ENCODE measurements around the gene GTPBP10. TPM values are rescaled to one million over a fixed set of nuclear protein-coding genes. Genes with fewer than 3 reads are reported as not detected.

Gene GTPBP10
- total and polyA plus RNA-seq, 2 of the 13 experiments (the other 11 are each of a cell fraction or from before 2014, with no cell fraction given), result 13.3 to 38.7 TPM

DNA sequence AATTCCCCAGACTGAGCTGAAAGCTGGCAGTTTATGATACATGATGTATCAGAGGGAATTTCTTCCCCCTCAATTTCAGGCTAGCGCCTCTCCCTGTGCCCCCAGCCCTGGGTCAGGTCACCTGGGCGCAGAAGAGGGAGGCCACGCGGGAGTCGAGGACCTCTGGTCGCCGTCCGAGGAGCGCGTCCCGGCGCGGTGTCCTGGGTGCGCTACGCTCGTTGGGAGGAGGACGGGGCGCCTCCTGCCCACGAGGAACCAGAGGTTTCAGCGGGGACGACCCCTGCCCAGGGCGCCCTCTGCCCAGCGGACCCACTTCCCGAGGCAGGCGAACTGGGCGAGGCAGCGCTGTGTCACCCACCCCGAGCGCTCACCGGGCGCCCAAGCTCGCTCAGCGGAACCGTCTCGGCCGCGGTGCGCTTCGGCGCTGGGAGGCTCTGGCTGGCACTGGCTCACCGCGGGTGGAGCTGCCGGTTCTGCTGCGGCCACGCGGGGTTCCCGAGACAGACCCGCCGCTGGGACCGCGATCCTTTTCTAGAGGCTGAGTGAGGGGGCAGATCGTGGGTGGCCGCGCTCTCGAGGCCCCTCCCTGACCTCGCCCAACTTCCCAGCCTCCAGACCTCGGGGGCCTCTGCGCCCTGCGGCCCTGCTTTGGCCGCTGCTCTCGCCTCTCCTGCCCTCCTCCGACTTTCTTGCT, 25.6 kb upstream of the GTPBP10 start, which contains the start of gene FAM237B (continued):
- TF ChIP-seq, protein P1, sequence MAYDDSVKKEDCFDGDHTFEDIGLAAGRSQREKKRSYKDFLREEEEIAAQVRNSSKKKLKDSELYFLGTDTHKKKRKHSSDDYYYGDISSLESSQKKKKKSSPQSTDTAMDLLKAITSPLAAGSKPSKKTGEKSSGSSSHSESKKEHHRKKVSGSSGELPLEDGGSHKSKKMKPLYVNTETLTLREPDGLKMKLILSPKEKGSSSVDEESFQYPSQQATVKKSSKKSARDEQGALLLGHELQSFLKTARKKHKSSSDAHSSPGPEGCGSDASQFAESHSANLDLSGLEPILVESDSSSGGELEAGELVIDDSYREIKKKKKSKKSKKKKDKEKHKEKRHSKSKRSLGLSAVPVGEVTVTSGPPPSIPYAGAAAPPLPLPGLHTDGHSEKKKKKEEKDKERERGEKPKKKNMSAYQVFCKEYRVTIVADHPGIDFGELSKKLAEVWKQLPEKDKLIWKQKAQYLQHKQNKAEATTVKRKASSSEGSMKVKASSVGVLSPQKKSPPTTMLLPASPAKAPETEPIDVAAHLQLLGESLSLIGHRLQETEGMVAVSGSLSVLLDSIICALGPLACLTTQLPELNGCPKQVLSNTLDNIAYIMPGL (CRISPR knock-in tag; IDR thresholded peaks at IDR 0.05; ENCODE audit: borderline replicate concordance in 1 of 2, low read depth in 1 of 2), result no peak
- no peak for TF ChIP-seq DR1 (CRISPR knock-in tag; IDR thresholded peaks at IDR 0.05)
- TF ChIP-seq MLLT10 (CRISPR knock-in tag; IDR thresholded peaks at IDR 0.05), result no peak
- TF ChIP-seq GABPB1 (CRISPR knock-in tag; IDR thresholded peaks at IDR 0.05), result 0 out of 2 replicates have a peak, but pooled peaks have one; percentile 11
- TF ChIP-seq MXD4 (CRISPR knock-in tag; IDR thresholded peaks at IDR 0.05), result no peak
- TF ChIP-seq KLF12 (CRISPR knock-in tag; IDR thresholded peaks at IDR 0.05; ENCODE audit: borderline replicate concordance), result no peak
- TF ChIP-seq ZNF337 (CRISPR knock-in tag; IDR thresholded peaks at IDR 0.05; ENCODE audit: borderline replicate concordance, low read depth), result no peak
- no peak for TF ChIP-seq HNRNPH1 (optimal IDR thresholded peaks at IDR 0.05; ENCODE audit: low read depth, low read length)
- no peak for TF ChIP-seq MAFK (conservative IDR thresholded peaks at IDR 0.05 in 1 of 2, IDR thresholded peaks at IDR 0.05 in 1 of 2; ENCODE audit: low read length in 2 of 2)
- no peak for TF ChIP-seq NR1H2 (CRISPR knock-in tag; IDR thresholded peaks at IDR 0.05; ENCODE audit: borderline replicate concordance, low read depth)
- TF ChIP-seq, protein P2, sequence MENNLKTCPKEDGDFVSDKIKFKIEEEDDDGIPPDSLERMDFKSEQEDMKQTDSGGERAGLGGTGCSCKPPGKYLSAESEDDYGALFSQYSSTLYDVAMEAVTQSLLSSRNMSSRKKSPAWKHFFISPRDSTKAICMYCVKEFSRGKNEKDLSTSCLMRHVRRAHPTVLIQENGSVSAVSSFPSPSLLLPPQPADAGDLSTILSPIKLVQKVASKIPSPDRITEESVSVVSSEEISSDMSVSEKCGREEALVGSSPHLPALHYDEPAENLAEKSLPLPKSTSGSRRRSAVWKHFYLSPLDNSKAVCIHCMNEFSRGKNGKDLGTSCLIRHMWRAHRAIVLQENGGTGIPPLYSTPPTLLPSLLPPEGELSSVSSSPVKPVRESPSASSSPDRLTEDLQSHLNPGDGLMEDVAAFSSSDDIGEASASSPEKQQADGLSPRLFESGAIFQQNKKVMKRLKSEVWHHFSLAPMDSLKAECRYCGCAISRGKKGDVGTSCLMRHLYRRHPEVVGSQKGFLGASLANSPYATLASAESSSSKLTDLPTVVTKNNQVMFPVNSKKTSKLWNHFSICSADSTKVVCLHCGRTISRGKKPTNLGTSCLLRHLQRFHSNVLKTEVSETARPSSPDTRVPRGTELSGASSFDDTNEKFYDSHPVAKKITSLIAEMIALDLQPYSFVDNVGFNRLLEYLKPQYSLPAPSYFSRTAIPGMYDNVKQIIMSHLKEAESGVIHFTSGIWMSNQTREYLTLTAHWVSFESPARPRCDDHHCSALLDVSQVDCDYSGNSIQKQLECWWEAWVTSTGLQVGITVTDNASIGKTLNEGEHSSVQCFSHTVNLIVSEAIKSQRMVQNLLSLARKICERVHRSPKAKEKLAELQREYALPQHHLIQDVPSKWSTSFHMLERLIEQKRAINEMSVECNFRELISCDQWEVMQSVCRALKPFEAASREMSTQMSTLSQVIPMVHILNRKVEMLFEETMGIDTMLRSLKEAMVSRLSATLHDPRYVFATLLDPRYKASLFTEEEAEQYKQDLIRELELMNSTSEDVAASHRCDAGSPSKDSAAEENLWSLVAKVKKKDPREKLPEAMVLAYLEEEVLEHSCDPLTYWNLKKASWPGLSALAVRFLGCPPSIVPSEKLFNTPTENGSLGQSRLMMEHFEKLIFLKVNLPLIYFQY (CRISPR knock-in tag; IDR thresholded peaks at IDR 0.05; ENCODE audit: borderline replicate concordance), result no peak
- no peak for TF ChIP-seq ZNF549 (CRISPR knock-in tag; IDR thresholded peaks at IDR 0.05)
- TF ChIP-seq, protein P3, sequence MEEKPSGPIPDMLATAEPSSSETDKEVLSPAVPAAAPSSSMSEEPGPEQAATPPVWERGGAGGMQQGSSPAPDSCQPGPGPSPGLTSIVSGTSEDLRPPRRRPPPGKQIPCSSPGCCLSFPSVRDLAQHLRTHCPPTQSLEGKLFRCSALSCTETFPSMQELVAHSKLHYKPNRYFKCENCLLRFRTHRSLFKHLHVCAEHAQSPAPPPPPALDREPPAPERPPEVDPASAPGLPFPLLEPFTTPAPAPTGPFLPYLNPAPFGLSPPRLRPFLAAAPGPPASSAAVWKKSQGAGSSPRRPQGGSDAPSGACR (CRISPR knock-in tag; IDR thresholded peaks at IDR 0.05), result no peak
- TF ChIP-seq, protein P4, sequence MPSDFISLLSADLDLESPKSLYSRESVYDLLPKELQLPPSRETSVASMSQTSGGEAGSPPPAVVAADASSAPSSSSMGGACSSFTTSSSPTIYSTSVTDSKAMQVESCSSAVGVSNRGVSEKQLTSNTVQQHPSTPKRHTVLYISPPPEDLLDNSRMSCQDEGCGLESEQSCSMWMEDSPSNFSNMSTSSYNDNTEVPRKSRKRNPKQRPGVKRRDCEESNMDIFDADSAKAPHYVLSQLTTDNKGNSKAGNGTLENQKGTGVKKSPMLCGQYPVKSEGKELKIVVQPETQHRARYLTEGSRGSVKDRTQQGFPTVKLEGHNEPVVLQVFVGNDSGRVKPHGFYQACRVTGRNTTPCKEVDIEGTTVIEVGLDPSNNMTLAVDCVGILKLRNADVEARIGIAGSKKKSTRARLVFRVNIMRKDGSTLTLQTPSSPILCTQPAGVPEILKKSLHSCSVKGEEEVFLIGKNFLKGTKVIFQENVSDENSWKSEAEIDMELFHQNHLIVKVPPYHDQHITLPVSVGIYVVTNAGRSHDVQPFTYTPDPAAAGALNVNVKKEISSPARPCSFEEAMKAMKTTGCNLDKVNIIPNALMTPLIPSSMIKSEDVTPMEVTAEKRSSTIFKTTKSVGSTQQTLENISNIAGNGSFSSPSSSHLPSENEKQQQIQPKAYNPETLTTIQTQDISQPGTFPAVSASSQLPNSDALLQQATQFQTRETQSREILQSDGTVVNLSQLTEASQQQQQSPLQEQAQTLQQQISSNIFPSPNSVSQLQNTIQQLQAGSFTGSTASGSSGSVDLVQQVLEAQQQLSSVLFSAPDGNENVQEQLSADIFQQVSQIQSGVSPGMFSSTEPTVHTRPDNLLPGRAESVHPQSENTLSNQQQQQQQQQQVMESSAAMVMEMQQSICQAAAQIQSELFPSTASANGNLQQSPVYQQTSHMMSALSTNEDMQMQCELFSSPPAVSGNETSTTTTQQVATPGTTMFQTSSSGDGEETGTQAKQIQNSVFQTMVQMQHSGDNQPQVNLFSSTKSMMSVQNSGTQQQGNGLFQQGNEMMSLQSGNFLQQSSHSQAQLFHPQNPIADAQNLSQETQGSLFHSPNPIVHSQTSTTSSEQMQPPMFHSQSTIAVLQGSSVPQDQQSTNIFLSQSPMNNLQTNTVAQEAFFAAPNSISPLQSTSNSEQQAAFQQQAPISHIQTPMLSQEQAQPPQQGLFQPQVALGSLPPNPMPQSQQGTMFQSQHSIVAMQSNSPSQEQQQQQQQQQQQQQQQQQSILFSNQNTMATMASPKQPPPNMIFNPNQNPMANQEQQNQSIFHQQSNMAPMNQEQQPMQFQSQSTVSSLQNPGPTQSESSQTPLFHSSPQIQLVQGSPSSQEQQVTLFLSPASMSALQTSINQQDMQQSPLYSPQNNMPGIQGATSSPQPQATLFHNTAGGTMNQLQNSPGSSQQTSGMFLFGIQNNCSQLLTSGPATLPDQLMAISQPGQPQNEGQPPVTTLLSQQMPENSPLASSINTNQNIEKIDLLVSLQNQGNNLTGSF (CRISPR knock-in tag; IDR thresholded peaks at IDR 0.05), result no peak
- TF ChIP-seq, protein P5, sequence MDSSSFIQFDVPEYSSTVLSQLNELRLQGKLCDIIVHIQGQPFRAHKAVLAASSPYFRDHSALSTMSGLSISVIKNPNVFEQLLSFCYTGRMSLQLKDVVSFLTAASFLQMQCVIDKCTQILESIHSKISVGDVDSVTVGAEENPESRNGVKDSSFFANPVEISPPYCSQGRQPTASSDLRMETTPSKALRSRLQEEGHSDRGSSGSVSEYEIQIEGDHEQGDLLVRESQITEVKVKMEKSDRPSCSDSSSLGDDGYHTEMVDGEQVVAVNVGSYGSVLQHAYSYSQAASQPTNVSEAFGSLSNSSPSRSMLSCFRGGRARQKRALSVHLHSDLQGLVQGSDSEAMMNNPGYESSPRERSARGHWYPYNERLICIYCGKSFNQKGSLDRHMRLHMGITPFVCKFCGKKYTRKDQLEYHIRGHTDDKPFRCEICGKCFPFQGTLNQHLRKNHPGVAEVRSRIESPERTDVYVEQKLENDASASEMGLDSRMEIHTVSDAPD (CRISPR knock-in tag; IDR thresholded peaks at IDR 0.05), result no peak
